Measurements from ENCODE around the gene TNFSF9. TPM values are rescaled to one million over a fixed set of nuclear protein-coding genes. Genes with fewer than 3 reads are reported as not detected.
"Not testable (repeated sequence)": the region's sequence is repeated elsewhere in the genome, so short reads cannot be mapped to it uniquely, and the experiment has no call there.

TNFSF9 gene
- polyA plus RNA-seq, 1 of the 3 experiments (the other 2 are of a cell fraction): 10.7 TPM

DNA sequence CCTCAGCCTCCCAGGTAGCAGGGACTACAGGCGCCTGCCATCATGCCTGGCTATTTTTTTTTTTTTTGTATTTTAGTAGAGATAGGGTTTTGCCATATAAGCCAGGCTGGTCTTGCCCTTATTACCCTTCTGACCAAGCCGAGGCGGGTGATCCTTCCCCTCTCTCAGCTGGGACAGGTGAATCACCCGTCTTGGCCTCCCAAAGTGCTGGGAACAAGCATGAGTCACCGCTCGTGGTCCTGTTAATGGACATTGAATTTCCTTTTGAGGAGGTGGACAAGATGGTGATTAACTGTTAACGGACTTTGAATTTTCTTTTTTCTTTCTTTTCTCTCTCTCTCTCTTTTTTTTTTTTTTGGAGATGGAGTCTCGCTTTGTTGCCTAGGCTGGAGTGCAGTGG is 49.5 kb downstream of the TNFSF9 start (continued):
- TF ChIP-seq USF2 (IDR thresholded peaks at IDR 0.05; ENCODE audit: borderline replicate concordance, low read depth, low read length): no peak
- TF ChIP-seq, protein P1, sequence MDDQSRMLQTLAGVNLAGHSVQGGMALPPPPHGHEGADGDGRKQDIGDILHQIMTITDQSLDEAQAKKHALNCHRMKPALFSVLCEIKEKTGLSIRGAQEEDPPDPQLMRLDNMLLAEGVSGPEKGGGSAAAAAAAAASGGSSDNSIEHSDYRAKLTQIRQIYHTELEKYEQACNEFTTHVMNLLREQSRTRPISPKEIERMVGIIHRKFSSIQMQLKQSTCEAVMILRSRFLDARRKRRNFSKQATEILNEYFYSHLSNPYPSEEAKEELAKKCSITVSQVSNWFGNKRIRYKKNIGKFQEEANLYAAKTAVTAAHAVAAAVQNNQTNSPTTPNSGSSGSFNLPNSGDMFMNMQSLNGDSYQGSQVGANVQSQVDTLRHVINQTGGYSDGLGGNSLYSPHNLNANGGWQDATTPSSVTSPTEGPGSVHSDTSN (IDR thresholded peaks at IDR 0.05): peak; percentile 62
- TF ChIP-seq RXRA (IDR thresholded peaks at IDR 0.05; ENCODE audit: borderline replicate concordance, low read depth): peak; percentile 62; the same call in 1 of the 2 replicates
- no peak for TF ChIP-seq EZH2phosphoT487 (IDR thresholded peaks at IDR 0.05; ENCODE audit: borderline replicate concordance, low read depth)
- peak in 1 of 2 experiments; percentile 61; a peak in 1 of 4 replicates for TF ChIP-seq EP300 (IDR thresholded peaks at IDR 0.05; ENCODE audit: borderline replicate concordance in 1 of 2, low read depth in 1 of 2, low read length in 1 of 2)

GRCh38 chr19:6582515-6583484 is 52.0 kb downstream of the TNFSF9 start:
- POLR2A ChIA-PET: not testable (repeated sequence)

More at GRCh38 chr19:6582515-6583484, 52.0 kb downstream of the TNFSF9 start:
- H3K4me2 ChIP-seq; H3K36me3 ChIP-seq (replicated peaks in 1 of 2; ENCODE audit: control insufficient read depth in 1 of 2, insufficient read depth in 2 of 2, low read length in 1 of 2); H2AFZ ChIP-seq (ENCODE audit: low read depth); H3K4me1 ChIP-seq (ENCODE audit: control insufficient read depth in 1 of 2, insufficient read depth in 2 of 2, low read depth in 1 of 2, low read length in 1 of 2); H3K27ac ChIP-seq (ENCODE audit: low read depth in 2 of 2, low read length in 1 of 2); DNase-seq; H3K9me2 ChIP-seq; H4K20me1 ChIP-seq (ENCODE audit: insufficient read depth); H3K79me2 ChIP-seq (ENCODE audit: insufficient read depth); H3K9me3 ChIP-seq; CTCF ChIA-PET; H3K4me3 ChIP-seq (ENCODE audit: low read depth in 2 of 2, low read length in 1 of 2); H3K9ac ChIP-seq: not testable (repeated sequence)
- WGBS (ENCODE audit: low lambda C conversion rate): 33% methylated on average over 14 of the region's 16 CpGs
- peaks cover 44% of the 10 kb centered on the region for H3K27me3 ChIP-seq (ENCODE audit: insufficient read depth)
- peaks cover 24% of the 10 kb centered on the region for H3F3A ChIP-seq (replicated peaks; ENCODE audit: insufficient read depth)

Small RNA genes lying within 50 kb of the gene (small RNA-seq; reads per million reads assigned to genes)
- gene AC010503.2 (0 reads per million in 7 experiments), gene RF00019 (0 reads per million in 7 experiments)

Other genes starting within 250 kb of the TNFSF9 start
- not detected in 2 replicates for gene ACER1, start 197.4 kb upstream of the TNFSF9 start, polyA plus RNA-seq (2012; rRNA removed)
- 89.7 and 136 TPM in 2 replicates for gene CLPP, start 169.5 kb upstream of the TNFSF9 start, polyA plus RNA-seq (2012; rRNA removed)
- gene ALKBH7, start 158.2 kb upstream of the TNFSF9 start, polyA plus RNA-seq (2012; rRNA removed): 37.2 and 46.0 TPM in 2 replicates
- 0.41 and 0.59 TPM in 2 replicates for gene PSPN, start 155.1 kb upstream of the TNFSF9 start, polyA plus RNA-seq (2012; rRNA removed)
- gene GTF2F1, start 137.9 kb upstream of the TNFSF9 start, polyA plus RNA-seq (2012; rRNA removed): 80.1 and 104 TPM in 2 replicates
- gene KHSRP, start 106.2 kb upstream of the TNFSF9 start, polyA plus RNA-seq (2012; rRNA removed): 57.1 and 96.8 TPM in 2 replicates
- 0.06 and 0.12 TPM in 2 replicates for gene SLC25A41, start 97.3 kb upstream of the TNFSF9 start, polyA plus RNA-seq (2012; rRNA removed)
- 9.4 and 10.9 TPM in 2 replicates for gene SLC25A23, start 71.2 kb upstream of the TNFSF9 start, polyA plus RNA-seq (2012; rRNA removed)
- gene CRB3, start 66.8 kb upstream of the TNFSF9 start, polyA plus RNA-seq (2012; rRNA removed): not detected in 2 replicates
- gene DENND1C, start 49.2 kb upstream of the TNFSF9 start, polyA plus RNA-seq (2012; rRNA removed): 0.05 and 0.11 TPM in 2 replicates
- 2.3 and 4.5 TPM in 2 replicates for gene TUBB4A, start 28.7 kb upstream of the TNFSF9 start, polyA plus RNA-seq (2012; rRNA removed)
- 117 and 142 TPM in 2 replicates for gene CD70, start 60.1 kb downstream of the TNFSF9 start, polyA plus RNA-seq (2012; rRNA removed)
- gene TNFSF14, start 139.1 kb downstream of the TNFSF9 start, polyA plus RNA-seq (2012; rRNA removed): not detected in 2 replicates
- gene C3, start 189.6 kb downstream of the TNFSF9 start, polyA plus RNA-seq (2012; rRNA removed): 0.67 and 0.71 TPM in 2 replicates
- 51.4 and 54.2 TPM in 2 replicates for gene GPR108, start 206.6 kb downstream of the TNFSF9 start, polyA plus RNA-seq (2012; rRNA removed)
- 35.4 and 42.9 TPM in 2 replicates for gene TRIP10, start 208.7 kb downstream of the TNFSF9 start, polyA plus RNA-seq (2012; rRNA removed)
- gene SH2D3A, start 236.4 kb downstream of the TNFSF9 start, polyA plus RNA-seq (2012; rRNA removed): 0.35 and 0.42 TPM in 2 replicates
- gene VAV1, start 241.7 kb downstream of the TNFSF9 start, polyA plus RNA-seq (2012; rRNA removed): 0.02 TPM in 1 of 2 replicates, not detected in the other

All from SK-N-SH (cell line).